ENCODE results near the gene GATA6.

Gene GATA6

GRCh38 chr18:22170421-22171257 is 1.2 kb downstream of the GATA6 start:
- no peaks in the 10 kb centered on the region for H3K9me2 ChIP-seq (replicated peaks; ENCODE audit: insufficient read depth, low read length)
- H3K9ac ChIP-seq (ENCODE audit: low read length) = no peak overlapping the region
- no peak overlapping the region for H3K27ac ChIP-seq (ENCODE audit: low read depth, low read length)
- no peaks in the 10 kb centered on the region for H3K27me3 ChIP-seq (ENCODE audit: low read length)
- H3K9me3 ChIP-seq (ENCODE audit: insufficient read depth, low read length) = peaks cover 4% of the 10 kb centered on the region; the same call in 1 of the 2 replicates
- no peak overlapping the region for H3K4me2 ChIP-seq (ENCODE audit: low read depth, low read length, poor library complexity, severe bottlenecking)
- no peak for TF ChIP-seq CTCF (IDR thresholded peaks at IDR 0.05; ENCODE audit: insufficient read depth, low read length, poor library complexity, severe bottlenecking)
- no peak for TF ChIP-seq EZH2phosphoT487 (conservative IDR thresholded peaks at IDR 0.05; ENCODE audit: low read length)
- no peaks in the 10 kb centered on the region for H3F3A ChIP-seq (ENCODE audit: insufficient read depth)
- no peaks in the 10 kb centered on the region for H3K36me3 ChIP-seq (ENCODE audit: low read length)
- no peaks in the 10 kb centered on the region for H3K79me2 ChIP-seq (ENCODE audit: insufficient read depth, low read length)
- no peaks in the 10 kb centered on the region for H4K20me1 ChIP-seq (ENCODE audit: low read depth, low read length)
- H2AFZ ChIP-seq (ENCODE audit: low read depth, low read length, severe bottlenecking) = no peak overlapping the region
- H3K4me3 ChIP-seq (ENCODE audit: insufficient read depth, low read length, poor library complexity, severe bottlenecking) = no peak overlapping the region

GRCh38 chr18:22171258-22172119 is 2.1 kb downstream of the GATA6 start:
- no peaks in the 10 kb centered on the region for H3K27me3 ChIP-seq (ENCODE audit: low read length)
- no peak overlapping the region for H3K9ac ChIP-seq (ENCODE audit: low read length)
- H3K79me2 ChIP-seq (ENCODE audit: insufficient read depth, low read length) = no peaks in the 10 kb centered on the region
- H2AFZ ChIP-seq (ENCODE audit: low read depth, low read length, severe bottlenecking) = no peak overlapping the region
- H3K4me2 ChIP-seq (ENCODE audit: low read depth, low read length, poor library complexity, severe bottlenecking) = no peak overlapping the region
- no peak overlapping the region for H3K4me3 ChIP-seq (ENCODE audit: insufficient read depth, low read length, poor library complexity, severe bottlenecking)
- peaks cover 4% of the 10 kb centered on the region; the same call in 1 of the 2 replicates for H3K9me3 ChIP-seq (ENCODE audit: insufficient read depth, low read length)
- H3K36me3 ChIP-seq (ENCODE audit: low read length) = no peaks in the 10 kb centered on the region
- TF ChIP-seq CTCF (IDR thresholded peaks at IDR 0.05; ENCODE audit: insufficient read depth, low read length, poor library complexity, severe bottlenecking) (no peak), EZH2phosphoT487 (conservative IDR thresholded peaks at IDR 0.05; ENCODE audit: low read length) (no peak)
- no peaks in the 10 kb centered on the region for H4K20me1 ChIP-seq (ENCODE audit: low read depth, low read length)
- no peaks in the 10 kb centered on the region for H3F3A ChIP-seq (ENCODE audit: insufficient read depth)
- H3K9me2 ChIP-seq (replicated peaks; ENCODE audit: insufficient read depth, low read length) = no peaks in the 10 kb centered on the region
- H3K27ac ChIP-seq (ENCODE audit: low read depth, low read length) = no peak overlapping the region

- Histone ChIP-seq H3K9me2 (replicated peaks; ENCODE audit: insufficient read depth, low read length) (no peaks in the 10 kb centered on the region), H3K9ac (ENCODE audit: low read length) (no peak overlapping the region), H4K20me1 (ENCODE audit: low read depth, low read length) (no peaks in the 10 kb centered on the region), H3F3A (ENCODE audit: insufficient read depth) (no peaks in the 10 kb centered on the region), H3K36me3 (ENCODE audit: low read length) (no peaks in the 10 kb centered on the region), H3K27ac (ENCODE audit: low read depth, low read length) (no peak overlapping the region), H3K9me3 (ENCODE audit: insufficient read depth, low read length) (peaks cover 4% of the 10 kb centered on the region; the same call in 1 of the 2 replicates), H3K79me2 (ENCODE audit: insufficient read depth, low read length) (no peaks in the 10 kb centered on the region), H3K27me3 (ENCODE audit: low read length) (no peaks in the 10 kb centered on the region), H3K4me3 (ENCODE audit: insufficient read depth, low read length, poor library complexity, severe bottlenecking) (no peak overlapping the region), H2AFZ (ENCODE audit: low read depth, low read length, severe bottlenecking) (no peak overlapping the region), H3K4me2 (ENCODE audit: low read depth, low read length, poor library complexity, severe bottlenecking) (no peak overlapping the region)
- TF ChIP-seq EZH2phosphoT487 (conservative IDR thresholded peaks at IDR 0.05; ENCODE audit: low read length) (no peak), CTCF (IDR thresholded peaks at IDR 0.05; ENCODE audit: insufficient read depth, low read length, poor library complexity, severe bottlenecking) (no peak)
Measured at GRCh38 chr18:22172120-22172582, 2.8 kb downstream of the GATA6 start.
